GM23338 (cell line): ENCODE results near the gene NEU1. TPM values are rescaled to one million over a fixed set of nuclear protein-coding genes. Genes with fewer than 3 reads are reported as not detected.

ENCODE experiments used
- ATAC-seq: fragments of 200-7000 bp; cut with Tn5 transposase; 3 replicates; pipeline ENCODE4 v1.9.1; 2020
- DNase-seq: peaks from one replicate; pipeline ENCODE4 v3.0.0-alpha.2; 2015; ENCODE audit warnings: low spot score
- H2AFZ ChIP-seq: fragments of 200-600 bp; sonication (generic); 2 replicates; pipeline ENCODE4 v1.8.0; 2016; ENCODE audit warnings: antibody characterized with exemption, mild to moderate bottlenecking, moderate library complexity
- H3F3A ChIP-seq: fragments of 200-600 bp; sonication (generic); replicated peaks from 2 replicates; pipeline ENCODE4 v1.8.0; 2017; ENCODE audit warnings: antibody characterized with exemption, mixed run types, low read depth
- H3K27ac ChIP-seq: fragments of 200-600 bp; sonication (generic); 2 replicates; pipeline ENCODE4 v1.6.1; 2016; ENCODE audit warnings: low read depth
- H3K27me3 ChIP-seq: fragments of 200-600 bp; sonication (generic); 2 replicates; pipeline ENCODE4 v1.8.0; 2016; ENCODE audit warnings: mild to moderate bottlenecking, mixed run types, moderate library complexity; ENCODE audit not compliant: insufficient read depth
- H3K36me3 ChIP-seq: fragments of 200-600 bp; sonication (generic); 2 replicates; pipeline ENCODE4 v1.8.0; 2016; ENCODE audit warnings: mild to moderate bottlenecking; ENCODE audit not compliant: insufficient read depth
- H3K4me1 ChIP-seq: fragments of 200-600 bp; sonication (generic); 2 replicates; pipeline ENCODE4 v1.8.0; 2016; ENCODE audit warnings: mild to moderate bottlenecking, moderate library complexity; ENCODE audit not compliant: insufficient read depth
- H3K4me2 ChIP-seq: fragments of 200-600 bp; sonication (generic); 2 replicates; pipeline ENCODE4 v1.7.1; 2017; ENCODE audit warnings: mixed run types
- H3K4me3 ChIP-seq: fragments of 200-600 bp; sonication (generic); 2 replicates; pipeline ENCODE4 v1.6.1; 2016; ENCODE audit warnings: mixed run types
- H3K79me2 ChIP-seq: fragments of 200-600 bp; sonication (generic); replicated peaks from 2 replicates; pipeline ENCODE4 v1.8.0; 2017; ENCODE audit warnings: mild to moderate bottlenecking; ENCODE audit not compliant: insufficient read depth
- H3K9me2 ChIP-seq: fragments of 200-600 bp; sonication (generic); 2 replicates; pipeline ENCODE4 v1.8.0; 2017; ENCODE audit not compliant: insufficient read depth
- H4K20me1 ChIP-seq: fragments of 200-600 bp; sonication (generic); replicated peaks from 2 replicates; pipeline ENCODE4 v1.8.0; 2017; ENCODE audit warnings: mild to moderate bottlenecking; ENCODE audit not compliant: insufficient read depth
- H3K27ac Mint-ChIP-seq: 2 replicates; pipeline ENCODE4 v1.8.0; 2020; ENCODE audit warnings: inconsistent platforms, mild to moderate bottlenecking, moderate library complexity, mixed read lengths
- H3K27me3 Mint-ChIP-seq: 3 replicates; pipeline ENCODE4 v1.8.0; 2022; ENCODE audit warnings: low read depth, mild to moderate bottlenecking, moderate library complexity, mixed read lengths, inconsistent platforms; ENCODE audit not compliant: insufficient read depth, poor library complexity
- H3K36me3 Mint-ChIP-seq: 3 replicates; pipeline ENCODE4 v1.8.0; 2021; ENCODE audit warnings: low read depth, mild to moderate bottlenecking, inconsistent platforms, moderate library complexity, mixed read lengths
- H3K4me1 Mint-ChIP-seq: 3 replicates; pipeline ENCODE4 v1.8.0; 2020; ENCODE audit warnings: mild to moderate bottlenecking, inconsistent platforms, mixed read lengths
- H3K4me3 Mint-ChIP-seq: 3 replicates; pipeline ENCODE4 v1.8.0; 2021; ENCODE audit warnings: moderate library complexity, mild to moderate bottlenecking, inconsistent platforms, mixed read lengths
- H3K9me3 Mint-ChIP-seq: 3 replicates; pipeline ENCODE4 v1.8.0; 2020; ENCODE audit warnings: moderate library complexity, mild to moderate bottlenecking, inconsistent platforms, mixed read lengths
- CREB1 ChIP-seq: fragments of 250-450 bp; sonication (Bioruptor Pico); IDR thresholded peaks from 2 replicates; pipeline ENCODE4 v1.5.0; 2020; ENCODE audit warnings: low read depth, mild to moderate bottlenecking, moderate library complexity
- CTCF ChIP-seq, 2 experiments: fragments of 200-600 bp in 1 of 2; sonication (generic) in 1 of 2; conservative IDR thresholded peaks; 2 replicates each; pipeline versions ENCODE4 v1.5.1 to v1.6.1; 2016 to 2017; ENCODE audit warnings: antibody characterized with exemption in 2 of 2, low read depth in 2 of 2, mild to moderate bottlenecking in 2 of 2, moderate library complexity in 1 of 2
- ETS1 ChIP-seq: IDR thresholded peaks from 2 replicates; pipeline ENCODE4 v1.6.1; 2016; ENCODE audit warnings: antibody characterized with exemption
- EZH2 ChIP-seq: fragments of 200-600 bp; sonication (generic); IDR thresholded peaks from one replicate; pipeline ENCODE4 v1.8.0; 2017; ENCODE audit warnings: antibody characterized with exemption, mild to moderate bottlenecking, low read depth; ENCODE audit not compliant: unreplicated experiment
- EZH2phosphoT487 ChIP-seq: fragments of 200-600 bp; sonication (generic); IDR thresholded peaks from one replicate; pipeline ENCODE4 v1.8.1; 2018; ENCODE audit warnings: antibody characterized with exemption; ENCODE audit not compliant: unreplicated experiment
- JUNB ChIP-seq: IDR thresholded peaks from one replicate; pipeline ENCODE4 v1.6.1; 2016; ENCODE audit warnings: antibody characterized with exemption; ENCODE audit not compliant: unreplicated experiment
- NANOG ChIP-seq: IDR thresholded peaks from 2 replicates; pipeline ENCODE4 v1.6.1; 2016; ENCODE audit warnings: antibody characterized with exemption, borderline replicate concordance
- POLR2AphosphoS5 ChIP-seq: IDR thresholded peaks from 2 replicates; pipeline ENCODE4 v1.6.1; 2016; ENCODE audit warnings: antibody characterized with exemption, low read depth
- REST ChIP-seq: IDR thresholded peaks from one replicate; pipeline ENCODE4 v1.6.1; 2018; ENCODE audit warnings: antibody characterized with exemption; ENCODE audit not compliant: unreplicated experiment
- STAT1 ChIP-seq: IDR thresholded peaks from one replicate; pipeline ENCODE4 v1.6.1; 2016; ENCODE audit warnings: antibody characterized with exemption; ENCODE audit not compliant: unreplicated experiment
- ZNF114 ChIP-seq: fragments of 250-450 bp; sonication (Bioruptor Pico); IDR thresholded peaks from 2 replicates; pipeline ENCODE4 v1.5.0; 2020; ENCODE audit warnings: mild to moderate bottlenecking, moderate library complexity
- ZNF331 ChIP-seq: fragments of 250-450 bp; sonication (Bioruptor Pico); IDR thresholded peaks from 2 replicates; pipeline ENCODE4 v1.5.0; 2020; ENCODE audit warnings: low read depth, mild to moderate bottlenecking, moderate library complexity
- ZNF462 ChIP-seq: fragments of 250-450 bp; sonication (Bioruptor Pico); IDR thresholded peaks from 2 replicates; pipeline ENCODE4 v1.5.0; 2020; ENCODE audit warnings: mild to moderate bottlenecking, moderate library complexity
- polyA plus RNA-seq: library from polyadenylated mRNA; unstranded; fragments of >200 nt; fragmentation: Nextera tagmentation; extraction: Ambion mirVana; gene quantifications from 2 replicates; pipeline ENCODE4 v1.2.1, GENCODE V29; 2016
- total RNA-seq: library from RNA; depleted of rRNA; stranded (reverse); fragments of >200 nt; shearing (Covaris generic); gene quantifications from 2 replicates; pipeline ENCODE4 v1.2.3, GENCODE V29; 2014

The NEU1 gene
- total and polyA plus RNA-seq, 2 experiments from 2014 or later: 31.4 to 47.4 TPM

- peaks cover 28% of the 10 kb centered on the region for H3K4me1 ChIP-seq
- peaks cover 32% of the 10 kb centered on the region for H3K4me1 Mint-ChIP-seq
- H3K36me3 Mint-ChIP-seq: peaks cover 53% of the 10 kb centered on the region
- H3K4me3 Mint-ChIP-seq: peak overlapping the region; percentile 97
- peaks cover 39% of the 10 kb centered on the region for H3K36me3 ChIP-seq
- peaks cover 67% of the 10 kb centered on the region for H3K79me2 ChIP-seq
- H3F3A ChIP-seq: peaks cover 54% of the 10 kb centered on the region
- peaks cover 40% of the 10 kb centered on the region for H4K20me1 ChIP-seq
- H3K4me2 ChIP-seq: peak overlapping the region; percentile 99
- no peaks in the 10 kb centered on the region for H3K27me3 ChIP-seq
- H3K27me3 Mint-ChIP-seq: peaks cover 31% of the 10 kb centered on the region
- H3K4me3 ChIP-seq: peak overlapping the region; percentile 84
- peak; percentile 94 for DNase-seq
- peak; percentile 85 for ATAC-seq
- peak overlapping the region; percentile 99 for H3K27ac Mint-ChIP-seq
- no peak for TF ChIP-seq ZNF114 (CRISPR knock-in tag)
- TF ChIP-seq CTCF (conservative IDR thresholded peaks at IDR 0.05; ENCODE audit: low read depth in 2 of 2): no peak
- TF ChIP-seq EZH2: no peak
- TF ChIP-seq POLR2AphosphoS5: peak; percentile 96
- TF ChIP-seq ZNF331 (CRISPR knock-in tag): no peak
- peak; percentile 65; the same call in 1 of the 2 replicates for TF ChIP-seq ETS1
- TF ChIP-seq EZH2phosphoT487: no peak
- no peak for TF ChIP-seq ZNF462 (CRISPR knock-in tag)
- TF ChIP-seq STAT1: no peak
- TF ChIP-seq NANOG: no peak
- no peak for TF ChIP-seq REST
- peak; percentile 38; the same call in 1 of the 2 replicates for TF ChIP-seq CREB1
- TF ChIP-seq JUNB: no peak
- H3K27ac ChIP-seq: peak overlapping the region; percentile 83
- no peaks in the 10 kb centered on the region for H3K9me2 ChIP-seq
- peak overlapping the region; percentile 30; the same call in 1 of the 2 replicates for H2AFZ ChIP-seq
- peaks cover 10% of the 10 kb centered on the region; the same call in 2 of the 3 replicates for H3K9me3 Mint-ChIP-seq
Observed at GRCh38 chr6:31834367-31835250, 28.0 kb downstream of the NEU1 start.
